HG02852 (cell line): ENCODE results near the gene TRPC4AP.

Experiments used
- ATAC-seq: cut with Tn5 transposase; IDR thresholded peaks from one replicate; pipeline ENCODE4 v1.9.1; 2021; ENCODE audit warnings: mild to moderate bottlenecking, moderate library complexity; ENCODE audit not compliant: unreplicated experiment

Gene TRPC4AP

GRCh38 chr20:34971561-34972235 lies 120.9 kb downstream of the TRPC4AP start:
- ATAC-seq = no peak

GRCh38 chr20:34970846-34971560 lies 121.6 kb downstream of the TRPC4AP start:
- ATAC-seq = no peak

GRCh38 chr20:34970193-34970840 lies 122.3 kb downstream of the TRPC4AP start:
- ATAC-seq = no peak

GRCh38 chr20:34968042-34968775 lies 124.4 kb downstream of the TRPC4AP start:
- no peak for ATAC-seq

GRCh38 chr20:34967421-34967820 lies 125.2 kb downstream of the TRPC4AP start:
- no peak for ATAC-seq

GRCh38 chr20:34965051-34965450 lies 127.6 kb downstream of the TRPC4AP start:
- ATAC-seq = no peak

GRCh38 chr20:34964486-34964885 lies 128.1 kb downstream of the TRPC4AP start:
- no peak for ATAC-seq

- no peak for ATAC-seq
Measured at GRCh38 chr20:34956751-34957472, 135.7 kb downstream of the TRPC4AP start.

GRCh38 chr20:34956041-34956458 lies 136.6 kb downstream of the TRPC4AP start:
- no peak for ATAC-seq

GRCh38 chr20:34955231-34956040 lies 137.2 kb downstream of the TRPC4AP start, which contains the start of the genes GSS and MYH7B:
Gene GSS, minus strand, starts transcription at chr20:34955806. Its CDS starts 3,954 bp downstream, at chr20:34951852.
Gene MYH7B, plus strand, starts transcription at chr20:34955868. Its CDS starts 22,138 bp downstream, at chr20:34978006.
- ATAC-seq = peak; percentile 84

GRCh38 chr20:34954904-34955230 lies 137.7 kb downstream of the TRPC4AP start:
- no peak for ATAC-seq

GRCh38 chr20:34953960-34954359 lies 138.6 kb downstream of the TRPC4AP start:
- no peak for ATAC-seq

- ATAC-seq = no peak
Measured at GRCh38 chr20:34952671-34953070, 139.9 kb downstream of the TRPC4AP start.
